ENCODE data around the gene PFN2.
A peak's percentile ranks its signal among the peaks of the same experiment; 100 is the strongest.
"Not testable (repeated sequence)": the region's sequence is repeated elsewhere in the genome, so short reads cannot be mapped to it uniquely, and the experiment has no call there.

PFN2 gene

DNA sequence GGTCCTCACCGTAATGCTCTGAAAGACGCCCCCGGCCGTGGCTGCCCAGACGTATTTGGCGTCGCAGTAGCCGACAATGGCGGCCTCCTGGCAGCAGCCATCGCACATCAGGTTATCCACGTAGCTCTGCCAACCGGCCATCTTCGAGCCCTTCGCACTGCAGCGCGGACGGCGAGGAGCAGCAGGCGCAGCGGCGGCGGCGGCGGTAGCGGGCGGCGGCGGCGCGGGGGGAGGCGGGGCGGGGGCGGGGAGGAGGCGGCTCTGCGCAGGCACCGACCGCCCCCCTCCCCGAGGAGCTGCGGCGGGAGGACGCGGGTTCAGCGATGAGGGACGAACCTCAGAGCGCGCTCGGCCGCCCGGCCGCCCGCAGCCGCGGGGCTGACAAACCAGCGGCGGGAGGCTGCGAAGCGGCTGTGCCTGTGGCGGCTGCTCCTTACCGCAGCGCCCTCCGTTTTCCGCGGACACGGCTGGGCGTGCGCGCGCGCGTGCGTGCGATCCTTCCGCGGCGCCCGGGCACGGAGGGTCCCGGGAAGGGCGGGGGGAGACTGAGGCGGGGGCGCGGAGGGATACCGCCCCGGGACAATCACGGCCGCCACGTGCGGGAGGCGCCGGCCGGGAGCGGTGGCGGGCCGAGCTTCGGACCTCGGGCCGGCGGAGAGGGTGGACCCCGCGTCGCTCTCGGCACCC lies at the start of gene PFN2:
Gene PFN2, minus strand, starts transcription at position 180 of the 687 bp plus-strand sequence. Its CDS starts 39 bp downstream, at position 141.
- peak; percentile 19 for DNase-seq

DNA sequence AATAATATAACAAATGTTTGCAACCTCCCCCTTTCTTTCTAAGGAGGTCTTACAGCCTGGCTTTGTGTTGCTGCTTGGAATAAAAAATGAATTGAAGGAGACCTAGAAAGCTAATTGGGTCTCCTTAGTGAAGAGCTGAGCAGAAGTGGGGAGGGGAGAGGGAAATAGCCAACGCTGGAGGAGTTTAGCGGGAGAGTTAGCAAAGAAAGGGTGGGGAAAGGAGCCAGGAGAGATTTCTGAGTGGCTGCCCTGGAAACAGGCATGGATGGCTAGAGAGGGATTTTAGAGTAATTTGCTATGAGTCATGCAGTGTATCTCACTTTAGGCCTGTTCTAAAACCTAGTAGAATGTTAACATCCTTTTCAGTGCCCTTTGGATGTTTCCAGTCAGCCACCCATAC lies 45.2 kb upstream of the PFN2 start:
- no peak for DNase-seq

- DNase-seq, result no peak
These were observed 44.1 kb upstream of the PFN2 start for GRCh38 chr3:150014782-150015181.

- DNase-seq, result no peak
These were observed 43.1 kb upstream of the PFN2 start for GRCh38 chr3:150013801-150014200.

GRCh38 chr3:150006794-150007193 lies 36.1 kb upstream of the PFN2 start:
- DNase-seq, result peak; percentile 29

GRCh38 chr3:150005243-150006112 lies 34.8 kb upstream of the PFN2 start:
- DNase-seq, result peak; percentile 74

DNA sequence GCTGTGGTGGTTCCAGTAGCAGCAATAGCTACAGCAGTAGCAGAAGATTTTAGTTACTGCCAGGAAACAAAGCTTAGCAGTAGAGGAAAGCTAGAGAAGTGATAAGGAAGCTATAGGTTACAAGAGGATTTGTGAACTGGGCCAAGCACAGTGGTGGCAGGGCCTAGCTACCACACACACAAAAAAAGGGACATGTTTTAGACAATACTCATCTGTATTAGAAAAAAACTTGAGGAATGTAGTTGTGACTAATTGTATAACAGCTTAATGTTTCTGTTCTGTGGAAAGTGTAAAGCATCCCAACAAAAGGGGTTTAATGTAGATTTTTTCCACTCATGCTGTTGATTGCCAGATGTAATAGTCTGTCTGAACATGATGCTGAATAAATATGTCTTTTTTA lies 29.9 kb upstream of the PFN2 start:
- no peak for DNase-seq

DNA sequence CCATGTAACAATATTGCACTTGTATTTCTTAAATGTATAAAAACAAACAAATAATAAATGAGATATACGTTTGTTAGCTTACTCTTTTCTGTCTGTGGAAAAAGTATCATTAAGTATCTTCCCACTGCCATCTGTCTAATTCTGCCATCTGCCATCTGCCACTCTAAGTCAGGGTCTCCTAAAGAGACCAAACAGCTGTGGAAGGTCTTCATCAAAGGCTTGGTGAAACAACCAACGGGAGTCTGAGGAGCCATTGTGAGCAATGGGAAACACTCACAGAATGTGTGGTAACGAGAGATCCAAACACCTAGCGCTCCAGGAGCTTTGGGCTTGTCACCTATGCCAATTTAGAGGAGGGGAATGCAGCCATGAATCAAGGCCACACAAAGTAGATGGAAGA lies 28.7 kb upstream of the PFN2 start:
- no peak for DNase-seq

GRCh38 chr3:149998946-149999345 lies 28.3 kb upstream of the PFN2 start:
- no peak for DNase-seq

- DNase-seq, result no peak
These were observed 21.8 kb upstream of the PFN2 start for GRCh38 chr3:149992416-149993058.

- no peak for DNase-seq
These were observed 19.8 kb upstream of the PFN2 start for GRCh38 chr3:149990423-149990948.

DNA sequence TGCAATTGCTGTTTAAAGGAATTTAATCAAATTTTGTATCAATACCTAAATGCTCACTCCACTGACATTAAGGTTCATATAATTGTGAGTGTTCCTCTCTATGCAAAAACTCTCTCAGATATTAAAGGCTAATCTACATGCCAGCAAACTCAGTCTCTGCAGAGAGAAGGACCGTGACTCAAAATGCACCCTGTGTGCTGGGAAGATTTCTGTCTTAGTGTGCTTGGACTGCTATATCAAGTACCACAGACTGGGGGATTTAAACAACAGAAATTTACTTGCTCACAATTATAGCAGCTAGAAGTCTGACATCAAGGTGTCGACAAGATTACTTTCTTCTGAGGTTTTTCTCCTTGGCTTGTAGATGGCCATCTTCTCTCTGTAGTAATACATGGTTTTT lies 18.6 kb upstream of the PFN2 start:
- no peak for DNase-seq

GRCh38 chr3:149983628-149984027 lies 12.9 kb upstream of the PFN2 start:
- no peak for DNase-seq

DNA sequence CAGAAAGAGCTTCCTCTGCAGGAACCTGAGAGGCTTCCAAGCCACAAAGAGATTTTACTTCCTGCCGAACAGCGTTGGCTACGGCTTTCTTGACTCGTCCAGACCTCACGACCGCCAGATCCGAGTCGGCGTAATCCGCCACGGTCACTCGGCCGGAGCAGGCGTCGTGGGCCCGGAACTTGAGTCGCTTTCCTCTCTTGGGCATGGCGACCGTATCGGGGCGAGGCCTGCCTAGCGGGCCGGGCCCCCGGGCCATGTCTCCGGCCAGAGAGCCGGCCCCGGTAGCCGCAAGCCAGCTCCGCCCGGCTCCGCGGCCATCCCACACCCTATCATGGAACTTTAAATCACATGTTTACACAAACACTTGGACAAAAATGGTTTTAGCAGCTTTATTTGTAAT lies 12.4 kb upstream of the PFN2 start:
- not testable (repeated sequence) for DNase-seq

DNA sequence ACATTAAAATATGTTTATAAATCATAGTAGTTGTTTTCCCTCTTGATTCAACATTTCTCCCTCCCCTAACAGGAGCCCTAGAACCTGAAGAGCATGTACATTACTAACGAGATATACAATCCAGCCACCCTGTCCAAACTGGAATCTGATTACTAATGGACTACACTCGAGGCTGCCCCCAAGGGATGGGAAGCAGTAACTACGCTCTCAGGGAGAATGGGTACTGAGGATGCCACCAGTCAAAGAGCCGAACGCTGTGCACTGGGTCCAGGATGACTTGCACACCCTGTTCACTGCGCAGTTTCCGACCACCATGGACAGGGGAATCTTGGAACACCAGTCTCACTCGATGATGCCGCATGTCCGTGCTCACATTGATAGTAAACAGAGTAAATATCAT lies 11.3 kb upstream of the PFN2 start:
- not testable (repeated sequence) for DNase-seq

- no peak for DNase-seq
These were observed 6.7 kb upstream of the PFN2 start for GRCh38 chr3:149977386-149977785.

- no peak for DNase-seq
These were observed 5.2 kb upstream of the PFN2 start for GRCh38 chr3:149975919-149976318.

- DNase-seq, result peak; percentile 16
These were observed 844 bp upstream of the PFN2 start for GRCh38 chr3:149971403-149972075.

- peak; percentile 55 for DNase-seq
These were observed 567 bp downstream of the PFN2 start for GRCh38 chr3:149969940-149970715.

- no peak for DNase-seq
These were observed 1.4 kb downstream of the PFN2 start for GRCh38 chr3:149969110-149969939.

- no peak for DNase-seq
These were observed 2.5 kb downstream of the PFN2 start for GRCh38 chr3:149968216-149968615.
